GM19023 (cell line): ENCODE results near the gene NPC1L1.

Source experiments
- ATAC-seq: cut with Tn5 transposase; IDR thresholded peaks from one replicate; pipeline ENCODE4 v1.9.1; 2021; ENCODE audit warnings: mild to moderate bottlenecking, moderate library complexity; ENCODE audit not compliant: unreplicated experiment

NPC1L1 gene

DNA sequence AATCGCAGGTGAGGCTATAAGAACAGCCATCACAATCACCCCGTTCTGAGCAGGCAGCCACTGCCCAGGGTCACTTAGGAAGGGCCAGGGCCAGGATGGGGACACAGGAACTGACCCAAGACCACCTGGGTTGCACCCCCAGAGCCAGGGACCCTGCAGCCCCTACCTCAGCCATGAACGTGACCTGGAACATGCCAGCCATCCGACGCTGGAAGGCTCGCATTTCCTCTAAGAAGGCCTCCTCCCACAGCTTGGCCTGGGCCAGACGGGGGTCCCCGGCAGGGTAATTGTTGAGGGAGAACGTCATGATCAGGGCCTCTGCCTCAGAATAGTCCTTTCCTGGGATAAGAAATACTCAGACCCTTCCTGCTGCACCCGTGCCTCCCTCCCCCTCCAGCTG lies 5.0 kb downstream of the NPC1L1 start:
- no peak for ATAC-seq

- no peak for ATAC-seq
Measured at GRCh38 chr7:44535348-44536064, 5.6 kb downstream of the NPC1L1 start.

DNA sequence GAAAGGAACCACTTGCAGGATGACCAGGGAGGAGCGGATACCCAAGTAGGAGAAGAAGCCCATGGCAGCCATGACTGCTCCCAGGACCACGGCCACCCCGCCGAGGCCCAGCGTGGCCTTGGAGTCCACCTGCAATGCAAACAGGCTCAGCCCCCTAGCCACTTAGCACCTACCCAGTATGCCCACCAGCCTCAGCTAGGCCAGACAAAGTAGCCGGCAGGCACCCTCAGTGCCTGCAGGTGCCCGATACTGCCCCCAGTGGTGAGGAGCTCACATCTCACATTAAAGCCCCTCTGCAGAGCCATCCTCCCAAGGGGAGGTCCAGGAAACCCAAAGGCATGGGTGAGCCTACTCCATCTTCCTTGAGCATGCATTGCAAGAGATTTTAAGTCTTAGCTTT lies 6.6 kb downstream of the NPC1L1 start:
- ATAC-seq, result peak; percentile 60

GRCh38 chr7:44534087-44534486 lies 7.0 kb downstream of the NPC1L1 start:
- no peak for ATAC-seq

DNA sequence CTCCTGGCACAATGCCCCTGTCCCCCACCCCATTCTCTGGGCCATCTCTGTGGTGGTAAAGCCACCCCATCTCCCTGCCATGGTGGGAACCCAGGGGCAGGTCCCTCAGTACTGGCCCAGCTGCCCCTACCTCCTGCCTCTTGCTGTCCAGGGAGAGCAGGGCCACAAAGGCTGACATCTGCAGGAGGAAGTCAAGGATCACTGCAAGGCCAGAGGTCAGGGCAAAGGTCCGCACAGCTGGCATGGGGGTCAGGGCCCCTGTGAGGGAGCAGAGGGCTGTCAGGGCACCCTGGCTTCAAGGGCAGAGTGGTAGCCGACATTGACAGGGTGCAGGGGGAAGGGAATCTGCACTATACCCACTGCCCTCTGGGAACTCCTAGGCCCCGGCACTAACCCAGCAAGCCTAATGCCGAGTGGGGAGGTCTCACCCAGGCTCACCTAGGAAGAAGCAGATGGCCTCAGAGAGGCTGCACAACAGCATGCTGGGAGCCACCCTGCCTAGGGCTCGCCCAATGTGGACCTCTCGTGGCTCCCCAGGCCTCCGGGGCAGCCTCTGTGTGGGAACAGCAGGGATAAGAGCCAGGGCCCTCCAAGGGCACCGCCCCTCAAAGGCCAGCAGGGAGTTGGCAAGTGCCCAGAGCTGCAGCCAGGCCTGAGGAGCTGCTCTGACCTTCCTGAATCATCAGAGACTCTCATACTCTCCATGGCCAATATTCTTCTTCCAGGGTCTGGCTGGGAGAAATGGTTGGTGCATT lies 7.7 kb downstream of the NPC1L1 start:
- no peak for ATAC-seq

- no peak for ATAC-seq
Measured at GRCh38 chr7:44531421-44532380, 9.4 kb downstream of the NPC1L1 start.

GRCh38 chr7:44530990-44531389 lies 10.1 kb downstream of the NPC1L1 start:
- ATAC-seq, result no peak

DNA sequence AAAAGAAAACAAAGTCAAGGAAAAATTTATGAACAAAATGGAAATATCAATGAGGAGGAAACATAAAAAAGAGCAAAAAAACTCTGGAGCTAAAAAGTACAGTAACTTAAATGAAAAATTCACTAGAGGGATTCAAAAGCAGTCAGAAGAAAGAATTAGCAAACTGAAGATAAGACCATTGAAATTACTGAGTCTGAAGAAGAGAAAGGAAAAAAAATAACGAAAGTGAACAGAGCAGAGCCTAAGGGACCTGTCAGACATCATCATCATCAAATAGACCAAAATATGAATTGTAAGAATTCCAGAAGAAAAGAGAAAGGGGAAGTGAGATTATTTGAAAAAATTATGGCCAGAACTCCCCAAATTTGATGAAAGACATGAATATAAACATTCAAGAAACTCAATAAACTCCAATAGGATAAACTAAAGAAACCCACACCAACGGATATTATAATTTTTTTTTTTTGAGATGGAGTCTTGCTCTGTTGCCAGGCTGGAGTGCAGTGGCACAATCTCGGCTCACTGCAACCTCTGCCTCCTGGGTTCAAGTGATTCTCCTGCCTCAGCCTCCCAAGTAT lies 16.2 kb downstream of the NPC1L1 start:
- no peak for ATAC-seq

- no peak for ATAC-seq
Measured at GRCh38 chr7:44522315-44522714, 18.8 kb downstream of the NPC1L1 start.

- no peak for ATAC-seq
Measured at GRCh38 chr7:44521347-44522095, 19.6 kb downstream of the NPC1L1 start.

DNA sequence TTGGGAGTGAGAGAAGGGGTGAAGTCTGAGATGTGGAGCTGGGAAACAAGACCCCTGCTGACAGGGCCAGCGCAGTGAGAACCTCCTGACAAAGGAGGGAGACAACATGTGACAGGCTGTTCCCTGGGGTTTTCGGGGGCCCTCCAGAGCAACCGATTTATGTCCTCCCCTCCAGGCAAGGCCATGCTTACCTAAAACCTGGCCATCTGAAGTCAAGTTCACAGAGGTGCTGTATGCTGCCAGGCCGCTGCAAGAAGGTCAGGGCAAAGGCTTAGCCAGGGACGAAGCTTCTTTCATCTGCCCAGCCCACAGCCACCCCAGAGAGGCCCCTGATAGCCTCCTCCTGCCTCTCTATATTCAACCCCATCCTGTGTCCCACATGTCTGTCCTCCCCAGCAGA lies 20.6 kb downstream of the NPC1L1 start:
- no peak for ATAC-seq

DNA sequence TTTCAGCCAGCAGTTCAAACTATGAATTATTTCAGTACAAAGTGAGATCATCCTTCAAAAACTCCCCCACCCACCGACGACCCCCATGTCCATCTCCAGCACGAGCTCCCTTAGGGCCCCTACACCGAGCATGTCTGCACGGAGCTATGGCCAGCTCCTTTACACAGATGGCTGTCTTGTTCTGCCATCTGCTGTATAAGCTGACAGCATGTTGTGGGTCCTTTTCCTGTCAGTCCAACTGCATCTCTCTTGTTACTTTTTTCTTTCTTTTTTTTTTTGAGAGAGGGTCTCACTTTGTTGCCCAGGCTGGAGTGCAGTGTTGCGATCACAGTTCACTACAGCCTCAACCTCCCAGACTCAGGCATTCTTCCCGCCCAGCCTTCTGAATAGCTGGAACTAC lies 21.6 kb downstream of the NPC1L1 start:
- ATAC-seq, result no peak

DNA sequence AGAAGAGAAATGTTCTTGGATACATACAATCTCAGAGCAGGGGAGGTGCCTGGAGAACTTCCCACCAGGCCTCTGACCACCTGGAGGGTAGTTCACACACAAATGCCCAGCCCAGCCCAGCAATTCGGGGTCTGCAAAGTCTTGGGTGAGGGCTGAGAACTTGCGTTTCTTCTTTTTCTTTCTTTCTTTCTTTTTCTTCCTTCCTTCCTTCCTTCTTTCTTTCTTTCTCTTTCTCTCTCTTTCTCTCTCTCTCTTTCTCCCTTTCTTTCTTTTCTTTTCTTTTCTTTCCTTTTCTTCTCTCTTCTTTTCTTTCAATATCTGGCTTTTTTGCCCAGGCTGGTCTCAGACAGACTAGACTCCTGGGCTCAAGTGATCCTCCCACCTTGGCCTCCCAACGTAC lies 22.4 kb downstream of the NPC1L1 start:
- ATAC-seq, result no peak

- no peak for ATAC-seq
Measured at GRCh38 chr7:44517175-44517574, 24.0 kb downstream of the NPC1L1 start.

DNA sequence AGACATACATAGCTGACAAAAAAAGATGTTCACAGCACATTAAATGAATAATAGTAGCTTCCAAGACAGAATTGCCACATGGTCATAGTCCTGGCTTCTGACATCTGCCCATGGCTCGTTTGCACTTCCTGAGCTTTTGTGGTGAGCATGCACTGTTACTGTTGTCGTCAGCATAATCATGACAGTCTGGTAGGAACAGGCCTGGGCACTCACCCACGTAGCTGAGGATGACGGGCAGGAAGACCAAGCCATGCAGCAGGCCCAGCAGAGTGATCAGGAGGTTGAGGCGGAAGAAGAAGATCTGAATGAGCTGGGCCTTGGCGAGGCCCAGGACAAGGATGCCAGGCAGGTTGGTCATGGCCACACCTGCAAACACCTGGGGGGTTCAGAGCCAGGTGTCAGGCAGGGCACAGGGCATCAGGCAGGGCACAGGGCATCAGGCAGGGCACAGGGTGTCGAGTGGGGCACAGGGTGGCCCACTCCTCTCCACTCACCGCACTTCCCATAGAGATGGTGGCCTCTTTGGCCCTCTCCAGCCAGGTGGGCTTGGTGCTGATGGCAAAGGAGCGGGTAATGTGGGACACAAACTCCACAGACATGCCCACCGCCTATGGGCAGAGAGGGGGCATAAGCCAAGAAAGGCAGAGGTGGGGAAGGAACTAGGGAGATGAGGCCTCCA lies 25.4 kb downstream of the NPC1L1 start:
- no peak for ATAC-seq

DNA sequence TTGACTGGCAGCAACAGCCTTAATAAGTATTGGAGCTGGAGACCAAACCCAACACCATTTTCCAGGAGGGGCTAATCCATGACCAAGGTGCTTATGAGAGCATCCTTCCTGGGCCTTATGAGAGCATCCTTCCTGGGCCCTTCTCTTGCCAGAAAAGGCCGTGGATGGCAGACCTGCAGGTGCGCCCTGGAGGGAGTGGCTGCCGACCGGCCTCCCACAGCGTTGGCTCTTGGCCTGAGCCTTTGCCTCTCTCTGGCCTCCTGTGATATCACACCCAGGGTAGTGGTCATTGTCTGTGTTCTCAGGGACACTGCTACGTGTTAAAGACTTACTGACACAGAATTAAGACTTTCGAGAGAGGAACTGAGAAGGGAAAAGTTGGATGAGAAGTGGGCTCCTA lies 28.4 kb downstream of the NPC1L1 start:
- no peak for ATAC-seq

- no peak for ATAC-seq
Measured at GRCh38 chr7:44511863-44512468, 29.2 kb downstream of the NPC1L1 start.

DNA sequence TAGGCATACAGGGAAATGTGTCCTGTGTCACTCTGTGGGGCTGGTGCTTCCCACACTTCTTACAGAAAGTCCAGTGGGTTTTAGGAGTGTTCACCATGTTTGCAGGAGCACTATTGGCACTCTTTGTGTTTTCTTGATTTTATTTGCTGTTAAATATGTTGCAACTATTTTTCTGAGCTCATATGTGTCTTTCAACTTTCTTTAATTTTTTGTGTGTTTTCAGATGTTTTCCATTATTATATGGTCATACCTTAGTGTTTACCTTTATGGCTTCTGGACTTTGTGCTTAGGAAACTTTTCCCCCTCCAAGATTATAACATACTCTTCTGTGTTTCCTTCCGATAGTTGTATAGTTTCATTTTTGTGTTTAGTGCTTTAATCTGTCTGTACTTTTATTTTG lies 29.9 kb downstream of the NPC1L1 start:
- no peak for ATAC-seq

GRCh38 chr7:44508328-44509030 lies 32.7 kb downstream of the NPC1L1 start:
- ATAC-seq, result no peak
